Measurements from ENCODE around the gene TWNK.

The TWNK gene

DNA sequence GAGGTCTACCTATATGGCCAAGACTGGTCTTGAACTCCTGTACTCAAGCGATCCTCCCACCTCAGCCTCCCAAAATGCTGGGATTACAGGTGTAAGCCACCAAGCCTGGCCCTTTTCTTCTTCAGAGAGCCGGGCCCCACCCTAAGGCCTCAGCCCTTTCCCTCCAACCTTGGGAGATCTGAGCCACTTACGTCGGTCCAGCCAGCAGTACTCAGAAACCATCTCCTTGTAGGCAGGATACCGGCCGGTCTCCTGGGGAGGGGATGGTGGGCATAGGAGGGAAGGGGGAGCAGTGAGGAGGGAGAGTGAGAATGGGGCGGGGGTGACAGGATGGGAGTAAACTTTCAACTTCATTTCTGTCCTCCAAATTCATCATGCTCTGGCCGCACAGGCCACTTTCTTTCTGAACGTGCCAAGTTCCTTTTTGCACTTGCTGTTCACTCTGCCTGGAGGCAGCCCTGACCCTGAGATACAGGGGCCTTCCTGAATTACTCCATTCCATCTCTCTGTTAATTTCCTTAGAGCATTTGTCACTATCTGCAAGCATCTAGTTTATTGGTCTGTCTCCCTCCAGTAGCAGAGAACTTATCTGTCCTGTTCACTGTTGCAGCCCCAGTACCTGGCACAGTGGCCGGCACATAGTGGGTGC lies 33.2 kb downstream of the TWNK start:
- no peak for TF ChIP-seq GABPA (IDR thresholded peaks at IDR 0.05; ENCODE audit: low read depth)
- TF ChIP-seq, protein P1, sequence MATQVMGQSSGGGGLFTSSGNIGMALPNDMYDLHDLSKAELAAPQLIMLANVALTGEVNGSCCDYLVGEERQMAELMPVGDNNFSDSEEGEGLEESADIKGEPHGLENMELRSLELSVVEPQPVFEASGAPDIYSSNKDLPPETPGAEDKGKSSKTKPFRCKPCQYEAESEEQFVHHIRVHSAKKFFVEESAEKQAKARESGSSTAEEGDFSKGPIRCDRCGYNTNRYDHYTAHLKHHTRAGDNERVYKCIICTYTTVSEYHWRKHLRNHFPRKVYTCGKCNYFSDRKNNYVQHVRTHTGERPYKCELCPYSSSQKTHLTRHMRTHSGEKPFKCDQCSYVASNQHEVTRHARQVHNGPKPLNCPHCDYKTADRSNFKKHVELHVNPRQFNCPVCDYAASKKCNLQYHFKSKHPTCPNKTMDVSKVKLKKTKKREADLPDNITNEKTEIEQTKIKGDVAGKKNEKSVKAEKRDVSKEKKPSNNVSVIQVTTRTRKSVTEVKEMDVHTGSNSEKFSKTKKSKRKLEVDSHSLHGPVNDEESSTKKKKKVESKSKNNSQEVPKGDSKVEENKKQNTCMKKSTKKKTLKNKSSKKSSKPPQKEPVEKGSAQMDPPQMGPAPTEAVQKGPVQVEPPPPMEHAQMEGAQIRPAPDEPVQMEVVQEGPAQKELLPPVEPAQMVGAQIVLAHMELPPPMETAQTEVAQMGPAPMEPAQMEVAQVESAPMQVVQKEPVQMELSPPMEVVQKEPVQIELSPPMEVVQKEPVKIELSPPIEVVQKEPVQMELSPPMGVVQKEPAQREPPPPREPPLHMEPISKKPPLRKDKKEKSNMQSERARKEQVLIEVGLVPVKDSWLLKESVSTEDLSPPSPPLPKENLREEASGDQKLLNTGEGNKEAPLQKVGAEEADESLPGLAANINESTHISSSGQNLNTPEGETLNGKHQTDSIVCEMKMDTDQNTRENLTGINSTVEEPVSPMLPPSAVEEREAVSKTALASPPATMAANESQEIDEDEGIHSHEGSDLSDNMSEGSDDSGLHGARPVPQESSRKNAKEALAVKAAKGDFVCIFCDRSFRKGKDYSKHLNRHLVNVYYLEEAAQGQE (IDR thresholded peaks at IDR 0.05; ENCODE audit: insufficient replicate concordance, low read depth): no peak
- TF ChIP-seq POLR2AphosphoS5 (IDR thresholded peaks at IDR 0.05; ENCODE audit: low read depth): no peak
- TF ChIP-seq SPI1 (IDR thresholded peaks at IDR 0.05; ENCODE audit: borderline replicate concordance, low read depth): no peak
- TF ChIP-seq, protein P2, sequence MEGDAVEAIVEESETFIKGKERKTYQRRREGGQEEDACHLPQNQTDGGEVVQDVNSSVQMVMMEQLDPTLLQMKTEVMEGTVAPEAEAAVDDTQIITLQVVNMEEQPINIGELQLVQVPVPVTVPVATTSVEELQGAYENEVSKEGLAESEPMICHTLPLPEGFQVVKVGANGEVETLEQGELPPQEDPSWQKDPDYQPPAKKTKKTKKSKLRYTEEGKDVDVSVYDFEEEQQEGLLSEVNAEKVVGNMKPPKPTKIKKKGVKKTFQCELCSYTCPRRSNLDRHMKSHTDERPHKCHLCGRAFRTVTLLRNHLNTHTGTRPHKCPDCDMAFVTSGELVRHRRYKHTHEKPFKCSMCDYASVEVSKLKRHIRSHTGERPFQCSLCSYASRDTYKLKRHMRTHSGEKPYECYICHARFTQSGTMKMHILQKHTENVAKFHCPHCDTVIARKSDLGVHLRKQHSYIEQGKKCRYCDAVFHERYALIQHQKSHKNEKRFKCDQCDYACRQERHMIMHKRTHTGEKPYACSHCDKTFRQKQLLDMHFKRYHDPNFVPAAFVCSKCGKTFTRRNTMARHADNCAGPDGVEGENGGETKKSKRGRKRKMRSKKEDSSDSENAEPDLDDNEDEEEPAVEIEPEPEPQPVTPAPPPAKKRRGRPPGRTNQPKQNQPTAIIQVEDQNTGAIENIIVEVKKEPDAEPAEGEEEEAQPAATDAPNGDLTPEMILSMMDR (IDR thresholded peaks at IDR 0.05; ENCODE audit: insufficient read depth, low read length): no peak
- Histone ChIP-seq H3K27ac (replicated peaks) (no peak overlapping the region), H3K27me3 (ENCODE audit: insufficient read depth, poor library complexity, severe bottlenecking) (no peaks in the 10 kb centered on the region), H3K4me3 (replicated peaks; ENCODE audit: insufficient read depth, low read length) (no peak overlapping the region)
- DNase-seq (ENCODE audit: low read depth in 1 of 2, low spot score in 1 of 2): no peak

DNA sequence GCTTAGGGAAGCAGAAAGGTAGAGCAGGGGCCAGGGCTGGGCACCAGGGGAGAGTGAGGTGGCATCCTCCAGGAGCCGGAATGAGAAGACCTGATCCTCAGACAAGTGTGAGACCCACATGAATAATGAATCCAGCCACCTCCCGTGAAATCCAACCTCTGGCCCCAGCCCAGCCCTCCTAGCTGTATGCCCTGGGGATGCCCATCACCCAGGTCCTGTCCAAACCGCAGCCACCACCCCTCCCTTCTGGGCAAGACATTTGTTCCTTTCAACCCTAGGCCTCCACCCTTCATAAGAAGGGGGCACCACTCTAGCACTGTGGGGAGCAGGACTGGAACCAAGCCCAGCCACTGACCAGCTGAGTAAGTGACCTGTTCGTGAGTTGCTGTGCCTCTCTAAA lies 33.9 kb downstream of the TWNK start:
- no peak for DNase-seq (ENCODE audit: low read depth in 1 of 2, low spot score in 1 of 2)
- Histone ChIP-seq H3K27ac (replicated peaks) (no peak overlapping the region), H3K27me3 (ENCODE audit: insufficient read depth, poor library complexity, severe bottlenecking) (no peaks in the 10 kb centered on the region), H3K4me3 (replicated peaks; ENCODE audit: insufficient read depth, low read length) (no peak overlapping the region)
- TF ChIP-seq GABPA (IDR thresholded peaks at IDR 0.05; ENCODE audit: low read depth): no peak
- no peak for TF ChIP-seq SPI1 (IDR thresholded peaks at IDR 0.05; ENCODE audit: borderline replicate concordance, low read depth)

DNA sequence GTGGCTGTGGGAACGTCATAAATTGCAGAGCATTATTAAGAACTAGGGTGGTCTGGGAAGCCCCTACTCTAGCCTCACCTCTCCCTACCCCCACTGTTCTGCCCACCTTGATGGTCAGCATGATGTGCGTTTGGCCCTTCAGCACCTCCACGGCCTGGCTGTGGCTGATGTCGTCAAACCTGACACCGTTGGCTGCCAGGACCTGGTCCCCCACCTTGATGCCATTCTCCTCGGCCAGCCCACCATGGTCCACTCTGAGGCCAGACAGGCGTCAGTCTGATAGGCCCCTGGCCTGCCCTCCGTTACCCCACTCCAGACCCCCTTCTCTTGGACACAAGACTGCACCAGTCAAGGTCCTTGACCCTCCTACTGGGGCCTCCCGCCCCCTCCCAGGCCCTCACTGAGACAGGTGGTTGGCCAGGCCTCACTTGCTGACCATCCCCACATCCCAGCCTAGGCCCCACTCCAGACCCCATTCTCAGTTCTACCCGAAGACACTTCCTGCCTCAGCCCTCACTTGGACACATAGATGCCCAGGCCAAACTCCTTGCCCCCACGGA lies 34.4 kb downstream of the TWNK start:
- H3K27ac ChIP-seq (replicated peaks): no peak overlapping the region
- no peak for TF ChIP-seq SPI1 (IDR thresholded peaks at IDR 0.05; ENCODE audit: borderline replicate concordance, low read depth)
- TF ChIP-seq GABPA (IDR thresholded peaks at IDR 0.05; ENCODE audit: low read depth): no peak
- no peak for TF ChIP-seq POLR2AphosphoS5 (IDR thresholded peaks at IDR 0.05; ENCODE audit: low read depth)
- TF ChIP-seq, protein P2 (IDR thresholded peaks at IDR 0.05; ENCODE audit: insufficient read depth, low read length): no peak
- TF ChIP-seq, protein P1 (IDR thresholded peaks at IDR 0.05; ENCODE audit: insufficient replicate concordance, low read depth): no peak
- no peak for DNase-seq (ENCODE audit: low read depth in 1 of 2, low spot score in 1 of 2)
- no peaks in the 10 kb centered on the region for H3K27me3 ChIP-seq (ENCODE audit: insufficient read depth, poor library complexity, severe bottlenecking)
- H3K4me3 ChIP-seq (replicated peaks; ENCODE audit: insufficient read depth, low read length): no peak overlapping the region

DNA sequence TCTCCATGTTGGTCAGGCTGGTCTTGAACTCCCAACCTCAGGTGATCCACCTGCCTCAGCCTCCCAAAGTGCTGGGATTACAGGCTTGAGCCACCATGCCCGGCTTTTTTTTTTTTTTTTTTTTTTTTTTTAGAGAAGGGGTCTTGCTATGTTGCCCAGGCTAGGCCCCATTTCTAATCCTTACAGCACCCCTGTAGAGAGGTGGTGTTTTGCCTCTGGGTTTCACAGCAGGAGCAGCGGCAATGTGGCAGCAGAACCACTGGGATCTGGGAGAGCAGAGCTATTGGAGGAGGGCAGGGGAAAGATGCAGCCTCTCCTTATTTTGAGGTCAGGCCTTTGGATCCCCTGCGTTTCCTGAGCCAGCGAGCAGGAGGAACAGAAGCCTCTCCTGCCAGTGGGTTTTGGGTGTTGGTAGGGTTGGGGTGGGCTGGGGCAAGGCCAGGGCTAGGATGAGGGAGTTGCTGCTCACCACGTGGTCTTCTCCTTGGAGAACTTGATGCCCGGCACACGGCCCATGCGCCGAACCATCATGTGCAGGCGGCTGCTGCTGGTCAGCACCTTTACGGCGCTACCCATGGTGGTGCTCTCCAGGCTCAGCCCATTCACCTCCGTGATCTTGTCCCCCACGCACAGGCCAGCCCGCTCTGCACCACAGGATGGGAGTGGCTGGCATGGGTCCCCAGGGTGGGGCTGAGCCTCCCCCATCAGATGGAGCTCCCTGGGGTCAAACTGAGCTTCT lies 35.8 kb downstream of the TWNK start:
- no peak for DNase-seq (ENCODE audit: low read depth in 1 of 2, low spot score in 1 of 2)
- Histone ChIP-seq H3K27me3 (ENCODE audit: insufficient read depth, poor library complexity, severe bottlenecking) (no peaks in the 10 kb centered on the region), H3K27ac (replicated peaks) (no peak overlapping the region), H3K4me3 (replicated peaks; ENCODE audit: insufficient read depth, low read length) (no peak overlapping the region)
- TF ChIP-seq, protein P2 (IDR thresholded peaks at IDR 0.05; ENCODE audit: insufficient read depth, low read length): no peak
- TF ChIP-seq, protein P1 (IDR thresholded peaks at IDR 0.05; ENCODE audit: insufficient replicate concordance, low read depth): no peak

Measured in HL-60 (cell line).